Measurements from ENCODE around the gene GPRC5C.

DNA sequence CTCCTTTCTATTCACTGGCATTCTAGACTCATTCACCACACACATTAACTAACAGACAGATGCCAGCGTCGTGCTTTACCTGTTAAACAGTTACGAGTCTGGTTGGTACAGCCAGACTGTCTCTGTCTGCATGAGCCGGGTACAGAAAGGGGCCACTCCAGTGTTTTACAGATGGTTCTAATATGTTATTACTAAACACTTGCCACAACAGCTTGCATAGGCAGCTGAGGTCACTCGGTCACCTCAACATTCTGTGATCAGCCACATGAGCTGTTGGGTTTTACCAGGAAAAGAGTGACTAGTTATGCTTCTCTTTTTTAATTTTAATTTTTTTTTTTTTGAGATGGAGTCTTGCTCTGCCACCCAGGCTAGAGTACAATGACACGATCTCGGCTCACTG lies 59.7 kb downstream of the GPRC5C start:
- TF ChIP-seq EZH2 (IDR thresholded peaks at IDR 0.05; ENCODE audit: insufficient read depth, poor library complexity, severe bottlenecking) (no peak), EZH2phosphoT487 (IDR thresholded peaks at IDR 0.05; ENCODE audit: insufficient read depth, low read depth) (no peak)

Measured in GM23248 (cell line).